IMR-90 (cell line): Measurements from ENCODE around the gene TWIST2. TPM values are rescaled to one million over a fixed set of nuclear protein-coding genes. Genes with fewer than 3 reads are reported as not detected.

Experiments
- ATAC-seq: fragments of 200-7000 bp; cut with Tn5 transposase; 2 replicates; pipeline ENCODE4 v1.9.1; 2020; ENCODE audit warnings: low read depth, mild to moderate bottlenecking, moderate library complexity
- BruUV-seq: library from RNA; stranded (reverse); fragments of 400-500 nt; replicated peaks from 2 replicates; lab custom pipeline; 2021; lab: Mats Ljungman, UMichigan
- CTCF ChIA-PET: fragments of 300-600 bp; formaldehyde crosslinking; extraction: SDS; loops from one replicate; lab custom pipeline; 2021; ENCODE audit warnings: antibody characterized with exemption; lab: Yijun Ruan, JAX
- POLR2A ChIA-PET: fragments of 300-600 bp; sonication (Branson Sonifier 250); formaldehyde crosslinking; loops from one replicate; lab custom pipeline; 2022; ENCODE audit warnings: antibody characterized with exemption; ENCODE audit not compliant: unreplicated experiment; lab: Charles Lee
- DNase-seq: peaks from one replicate; pipeline ENCODE4 v3.0.0; 2013
- H2AFZ ChIP-seq: replicated peaks from 2 replicates; pipeline ENCODE3; 2013; ENCODE audit warnings: low read length, mild to moderate bottlenecking; ENCODE audit not compliant: poor library complexity
- H2AK5ac ChIP-seq: 2 replicates; pipeline ENCODE4 v1.6.1; 2013; ENCODE audit warnings: low read depth, low read length, inconsistent platforms
- H2AK9ac ChIP-seq: replicated peaks from 2 replicates; pipeline ENCODE3; 2013; ENCODE audit warnings: mild to moderate bottlenecking, low read depth, low read length, moderate library complexity; ENCODE audit not compliant: poor library complexity
- H2BK120ac ChIP-seq: 2 replicates; pipeline ENCODE4 v1.6.1; 2013; ENCODE audit warnings: low read depth, low read length, inconsistent platforms
- H2BK15ac ChIP-seq: 3 replicates; pipeline ENCODE4 v1.6.1; 2013; ENCODE audit warnings: low read depth, low read length, inconsistent platforms
- H2BK20ac ChIP-seq: 2 replicates; pipeline ENCODE4 v1.6.1; 2013; ENCODE audit warnings: low read depth, mild to moderate bottlenecking, inconsistent platforms, low read length, moderate library complexity
- H2BK5ac ChIP-seq: 2 replicates; pipeline ENCODE4 v1.6.1; 2013; ENCODE audit warnings: mild to moderate bottlenecking, low read depth, low read length, inconsistent platforms; ENCODE audit not compliant: poor library complexity, severe bottlenecking
- H3K14ac ChIP-seq: replicated peaks from 2 replicates; pipeline ENCODE4 v1.6.1; 2013; ENCODE audit warnings: low read depth, low read length, inconsistent platforms
- H3K18ac ChIP-seq: 2 replicates; pipeline ENCODE4 v1.6.1; 2013; ENCODE audit warnings: low read depth, low read length, control low read depth
- H3K23ac ChIP-seq: 2 replicates; pipeline ENCODE4 v1.6.1; 2013; ENCODE audit warnings: low read depth, low read length, inconsistent platforms
- H3K27ac ChIP-seq: 2 replicates; pipeline ENCODE4 v1.5.1; 2013; ENCODE audit warnings: mild to moderate bottlenecking, control low read depth, low read length; ENCODE audit not compliant: insufficient read depth
- H3K27me3 ChIP-seq: 2 replicates; pipeline ENCODE4 v1.6.1; 2013; ENCODE audit warnings: low read length; ENCODE audit not compliant: control insufficient read depth, insufficient read depth
- H3K36me3 ChIP-seq: 2 replicates; pipeline ENCODE4 v1.6.1; 2013; ENCODE audit warnings: low read length, mixed read lengths; ENCODE audit not compliant: control insufficient read depth, insufficient read depth
- H3K4ac ChIP-seq: 2 replicates; pipeline ENCODE4 v1.6.1; 2013; ENCODE audit warnings: low read depth, low read length, inconsistent platforms
- H3K4me1 ChIP-seq: 2 replicates; pipeline ENCODE4 v1.6.1; 2013; ENCODE audit warnings: low read length, mixed read lengths; ENCODE audit not compliant: control insufficient read depth, insufficient read depth
- H3K4me2 ChIP-seq: 2 replicates; pipeline ENCODE4 v1.6.1; 2013; ENCODE audit warnings: low read depth, mild to moderate bottlenecking, control low read depth, low read length, moderate library complexity
- H3K4me3 ChIP-seq: 2 replicates; pipeline ENCODE4 v1.5.1; 2013; ENCODE audit warnings: low read depth, mild to moderate bottlenecking, control low read depth, low read length, moderate library complexity; ENCODE audit not compliant: insufficient read depth
- H3K56ac ChIP-seq: 2 replicates; pipeline ENCODE4 v1.6.1; 2013; ENCODE audit warnings: low read length, inconsistent platforms; ENCODE audit not compliant: insufficient read depth; ENCODE audit errors: extremely low read depth
- H3K79me1 ChIP-seq, 2 experiments: 2 replicates each; pipeline ENCODE4 v1.6.1; 2013; ENCODE audit warnings: low read length in 2 of 2, inconsistent platforms in 1 of 2, low read depth in 1 of 2
- H3K9ac ChIP-seq: 2 replicates; pipeline ENCODE4 v1.6.1; 2013; ENCODE audit warnings: low read depth, low read length, control low read depth
- H3K9me1 ChIP-seq: 2 replicates; pipeline ENCODE4 v1.6.1; 2013; ENCODE audit warnings: low read length, inconsistent platforms; ENCODE audit not compliant: insufficient read depth
- H3K9me3 ChIP-seq: 2 replicates; pipeline ENCODE4 v1.6.1; 2013; ENCODE audit warnings: low read length; ENCODE audit not compliant: control insufficient read depth, insufficient read depth
- H4K20me1 ChIP-seq: 2 replicates; pipeline ENCODE4 v1.6.1; 2013; ENCODE audit warnings: low read length, inconsistent platforms; ENCODE audit not compliant: insufficient read depth
- H4K5ac ChIP-seq: 2 replicates; pipeline ENCODE4 v1.6.1; 2013; ENCODE audit warnings: mild to moderate bottlenecking, low read depth, low read length, control low read depth
- H4K8ac ChIP-seq, 2 experiments: 2 replicates each; pipeline ENCODE4 v1.6.1; 2013; ENCODE audit warnings: low read depth in 2 of 2, low read length in 2 of 2, control low read depth in 1 of 2, inconsistent platforms in 1 of 2
- H4K91ac ChIP-seq: 2 replicates; pipeline ENCODE4 v1.6.1; 2013; ENCODE audit warnings: low read depth, low read length, inconsistent platforms; ENCODE audit not compliant: insufficient read depth
- CEBPB ChIP-seq: IDR thresholded peaks from 2 replicates; pipeline ENCODE4 v1.6.1; 2012; ENCODE audit warnings: low read depth, low read length, improper control_type of control experiment
- CHD1 ChIP-seq: IDR thresholded peaks from 2 replicates; pipeline ENCODE4 v1.6.1; 2012; ENCODE audit warnings: low read depth, low read length, improper control_type of control experiment
- MAFK ChIP-seq: IDR thresholded peaks from 2 replicates; pipeline ENCODE4 v1.6.1; 2012; ENCODE audit warnings: low read depth, low read length, improper control_type of control experiment
- MXI1 ChIP-seq: IDR thresholded peaks from 2 replicates; pipeline ENCODE4 v1.6.1; 2012; ENCODE audit warnings: low read depth, mild to moderate bottlenecking, low read length, moderate library complexity, borderline replicate concordance
- POLR2A ChIP-seq: IDR thresholded peaks from 2 replicates; pipeline ENCODE4 v1.6.1; 2012; ENCODE audit warnings: mild to moderate bottlenecking, low read depth, low read length
- RAD21 ChIP-seq: IDR thresholded peaks from 2 replicates; pipeline ENCODE4 v1.6.1; 2012; ENCODE audit warnings: low read length, improper control_type of control experiment
- RCOR1 ChIP-seq: IDR thresholded peaks from 2 replicates; pipeline ENCODE4 v1.6.1; 2012; ENCODE audit warnings: mild to moderate bottlenecking, low read length, improper control_type of control experiment; ENCODE audit not compliant: insufficient replicate concordance
- RFX5 ChIP-seq: IDR thresholded peaks from 2 replicates; pipeline ENCODE4 v1.8.0; 2012; ENCODE audit warnings: low read depth, mild to moderate bottlenecking, low read length, moderate library complexity
- SMC3 ChIP-seq: fragments of 150-350 bp; IDR thresholded peaks from 2 replicates; pipeline ENCODE4 v1.6.1; 2016; ENCODE audit warnings: low read depth, mild to moderate bottlenecking, antibody characterized with exemption, low read length, moderate library complexity
- WGBS, 2 experiments: methylation state at CpG; one replicate each; pipeline versions ENCODE4 v1.1.5 to v1.1.7; 2013; ENCODE audit warnings: missing lambda C conversion rate in 2 of 2; ENCODE audit not compliant: insufficient read length in 1 of 2; ENCODE audit errors: extremely low coverage in 2 of 2; 5-methylcytosine and 5-hydroxymethylcytosine counted together
- dilution Hi-C: fragments of 300-500 bp; cut with HindIII; formaldehyde crosslinking; loops from one replicate; pipeline ENCODE4 v1.14.3; 2018; ENCODE audit warnings: low sequenced_read_pairs; ENCODE audit not compliant: unreplicated experiment
- in situ Hi-C: fragments of 300-500 bp; cut with MboI; formaldehyde crosslinking; loops from 3 replicates; pipeline ENCODE4 v1.14.3; 2019; ENCODE audit warnings: low sequenced_read_pairs, inconsistent platforms, mixed read lengths
- intact Hi-C: fragments of 100-400 bp; cut with micrococcal nuclease; formaldehyde crosslinking; loops from 2 replicates; pipeline ENCODE4 v1.10.0; 2022
- polyA plus RNA-seq, 3 experiments: library from polyadenylated mRNA; depleted of rRNA; stranded (reverse); fragments of >200 nt; gene quantifications; 2 replicates each; pipeline ENCODE4 v1.2.3, GENCODE V29; 2012; ENCODE audit warnings: low replicate concordance in 1 of 3
- total RNA-seq: library from RNA; depleted of rRNA; stranded (reverse); fragments of >200 nt; gene quantifications from 2 replicates; pipeline ENCODE4 v1.2.3, GENCODE V29; 2012
- TF ChIP-seq, protein P1 (sequence below): fragments of 150-350 bp; IDR thresholded peaks from 2 replicates; pipeline ENCODE4 v1.6.1; 2017; ENCODE audit warnings: mild to moderate bottlenecking, antibody characterized with exemption, low read length, low read depth
- TF ChIP-seq, protein P2 (sequence below): conservative IDR thresholded peaks from 2 replicates; pipeline ENCODE4 v1.5.1; 2012; ENCODE audit warnings: mild to moderate bottlenecking, low read depth, low read length, improper control_type of control experiment
- TF ChIP-seq, protein P3 (sequence below): fragments of 150-350 bp; IDR thresholded peaks from 2 replicates; pipeline ENCODE4 v1.6.1; 2016; ENCODE audit warnings: low read depth, mild to moderate bottlenecking, low read length, moderate library complexity, borderline replicate concordance

Gene TWIST2
- total and polyA plus RNA-seq, 2 of the 4 experiments (the other 2 are of a cell fraction) = 9.3 to 33.6 TPM

DNA sequence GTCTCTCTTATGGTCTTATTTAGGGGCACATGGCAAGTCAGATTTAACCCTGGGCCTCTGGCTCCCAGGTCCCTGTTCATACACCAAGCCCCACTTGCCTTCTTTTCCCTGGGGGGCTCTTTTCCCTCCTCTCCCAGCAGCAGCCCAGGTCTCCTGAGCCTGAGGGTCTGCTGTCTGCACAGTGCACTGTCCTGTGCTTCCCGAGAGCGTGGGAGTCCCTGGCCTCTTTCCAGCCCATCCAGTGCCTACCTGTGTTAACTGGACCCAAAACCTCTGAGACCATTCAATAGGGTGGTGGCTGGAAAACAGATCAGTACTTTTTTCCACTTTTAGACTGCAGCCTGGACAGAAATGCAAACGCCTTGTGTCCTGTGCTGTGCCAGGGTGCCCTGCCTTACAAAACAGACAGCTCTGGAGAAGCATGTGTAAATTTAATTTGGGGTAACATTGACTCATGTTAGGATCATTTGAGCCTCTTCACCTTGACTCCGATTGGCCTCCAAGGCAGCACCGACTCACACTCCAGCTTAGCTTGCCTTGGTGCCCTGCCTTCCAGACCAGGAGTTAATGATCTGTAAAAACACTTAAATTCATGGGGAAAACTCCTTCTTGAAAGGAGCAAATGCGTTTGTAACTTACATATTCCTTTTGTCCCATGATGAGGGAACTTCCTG lies 34.3 kb downstream of the TWIST2 start:
- 0 out of 2 replicates have a peak overlapping the region, but pooled peaks have one; percentile 4 for H3K14ac ChIP-seq
- POLR2A ChIA-PET = no interaction called here
- WGBS, 2 experiments = 65% methylated on average over 2 of the region's 6 CpGs; no CpG with 5 or more reads in 1 of the 2 experiments
- H3K4ac ChIP-seq = no peak overlapping the region
- dilution Hi-C loops (no loop called here), in situ Hi-C loops (no loop called here), intact Hi-C loops (no loop called here)
- peak; percentile 33 for DNase-seq
- H3K27ac ChIP-seq = no peak overlapping the region
- no peak overlapping the region for H2AFZ ChIP-seq
- no peaks in the 10 kb centered on the region for H3K27me3 ChIP-seq
- H3K9me3 ChIP-seq = no peaks in the 10 kb centered on the region
- no peak overlapping the region; the same call in 1 of the 2 replicates for H2AK5ac ChIP-seq
- no peak overlapping the region for H3K9ac ChIP-seq
- peaks cover 31 to 56% of the 10 kb centered on the region in 2 experiments for H3K79me1 ChIP-seq
- no peak overlapping the region for H3K18ac ChIP-seq
- H3K4me1 ChIP-seq = peaks cover 9% of the 10 kb centered on the region
- peaks cover 17% of the 10 kb centered on the region for H3K9me1 ChIP-seq
- ATAC-seq = peak; percentile 55
- no peak overlapping the region for H4K91ac ChIP-seq
- no peak overlapping the region for H2AK9ac ChIP-seq
- no peak overlapping the region for H4K8ac ChIP-seq
- H4K20me1 ChIP-seq = peaks cover 19% of the 10 kb centered on the region
- no peak overlapping the region for H2BK120ac ChIP-seq
- H3K36me3 ChIP-seq = peaks cover 11% of the 10 kb centered on the region
- TF ChIP-seq CEBPB = no peak
- TF ChIP-seq, protein P1, sequence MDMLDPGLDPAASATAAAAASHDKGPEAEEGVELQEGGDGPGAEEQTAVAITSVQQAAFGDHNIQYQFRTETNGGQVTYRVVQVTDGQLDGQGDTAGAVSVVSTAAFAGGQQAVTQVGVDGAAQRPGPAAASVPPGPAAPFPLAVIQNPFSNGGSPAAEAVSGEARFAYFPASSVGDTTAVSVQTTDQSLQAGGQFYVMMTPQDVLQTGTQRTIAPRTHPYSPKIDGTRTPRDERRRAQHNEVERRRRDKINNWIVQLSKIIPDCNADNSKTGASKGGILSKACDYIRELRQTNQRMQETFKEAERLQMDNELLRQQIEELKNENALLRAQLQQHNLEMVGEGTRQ = no peak
- no peak for TF ChIP-seq RAD21
- TF ChIP-seq RFX5 = no peak
- TF ChIP-seq RCOR1 = no peak
- TF ChIP-seq, protein P2, sequence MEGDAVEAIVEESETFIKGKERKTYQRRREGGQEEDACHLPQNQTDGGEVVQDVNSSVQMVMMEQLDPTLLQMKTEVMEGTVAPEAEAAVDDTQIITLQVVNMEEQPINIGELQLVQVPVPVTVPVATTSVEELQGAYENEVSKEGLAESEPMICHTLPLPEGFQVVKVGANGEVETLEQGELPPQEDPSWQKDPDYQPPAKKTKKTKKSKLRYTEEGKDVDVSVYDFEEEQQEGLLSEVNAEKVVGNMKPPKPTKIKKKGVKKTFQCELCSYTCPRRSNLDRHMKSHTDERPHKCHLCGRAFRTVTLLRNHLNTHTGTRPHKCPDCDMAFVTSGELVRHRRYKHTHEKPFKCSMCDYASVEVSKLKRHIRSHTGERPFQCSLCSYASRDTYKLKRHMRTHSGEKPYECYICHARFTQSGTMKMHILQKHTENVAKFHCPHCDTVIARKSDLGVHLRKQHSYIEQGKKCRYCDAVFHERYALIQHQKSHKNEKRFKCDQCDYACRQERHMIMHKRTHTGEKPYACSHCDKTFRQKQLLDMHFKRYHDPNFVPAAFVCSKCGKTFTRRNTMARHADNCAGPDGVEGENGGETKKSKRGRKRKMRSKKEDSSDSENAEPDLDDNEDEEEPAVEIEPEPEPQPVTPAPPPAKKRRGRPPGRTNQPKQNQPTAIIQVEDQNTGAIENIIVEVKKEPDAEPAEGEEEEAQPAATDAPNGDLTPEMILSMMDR = no peak
- no peak for TF ChIP-seq POLR2A
- TF ChIP-seq, protein P3, sequence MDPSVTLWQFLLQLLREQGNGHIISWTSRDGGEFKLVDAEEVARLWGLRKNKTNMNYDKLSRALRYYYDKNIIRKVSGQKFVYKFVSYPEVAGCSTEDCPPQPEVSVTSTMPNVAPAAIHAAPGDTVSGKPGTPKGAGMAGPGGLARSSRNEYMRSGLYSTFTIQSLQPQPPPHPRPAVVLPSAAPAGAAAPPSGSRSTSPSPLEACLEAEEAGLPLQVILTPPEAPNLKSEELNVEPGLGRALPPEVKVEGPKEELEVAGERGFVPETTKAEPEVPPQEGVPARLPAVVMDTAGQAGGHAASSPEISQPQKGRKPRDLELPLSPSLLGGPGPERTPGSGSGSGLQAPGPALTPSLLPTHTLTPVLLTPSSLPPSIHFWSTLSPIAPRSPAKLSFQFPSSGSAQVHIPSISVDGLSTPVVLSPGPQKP = no peak
- TF ChIP-seq SMC3 = no peak
- no peak for TF ChIP-seq MAFK
- no peak for TF ChIP-seq CHD1
- no peak for TF ChIP-seq MXI1
- peak overlapping the region; percentile 51; the same call in 1 of the 2 replicates for H3K23ac ChIP-seq
- H3K4me3 ChIP-seq = no peak overlapping the region
- no peak overlapping the region for H3K56ac ChIP-seq
- CTCF ChIA-PET = no interaction called here
- H2BK15ac ChIP-seq = no peak overlapping the region
- BruUV-seq = no TSS peak
- no peak overlapping the region for H3K4me2 ChIP-seq
- no peak overlapping the region for H4K5ac ChIP-seq
- H2BK20ac ChIP-seq = no peak overlapping the region
- no peak overlapping the region for H2BK5ac ChIP-seq
